HG02870 (cell line): ENCODE data around the gene RHNO1.
"Not testable (repeated sequence)": the region's sequence is repeated elsewhere in the genome, so short reads cannot be mapped to it uniquely, and the experiment has no call there.

Experiments
- ATAC-seq: cut with Tn5 transposase; IDR thresholded peaks from one replicate; pipeline ENCODE4 v1.9.1; 2021; ENCODE audit warnings: mild to moderate bottlenecking, moderate library complexity; ENCODE audit not compliant: unreplicated experiment

The RHNO1 gene

DNA sequence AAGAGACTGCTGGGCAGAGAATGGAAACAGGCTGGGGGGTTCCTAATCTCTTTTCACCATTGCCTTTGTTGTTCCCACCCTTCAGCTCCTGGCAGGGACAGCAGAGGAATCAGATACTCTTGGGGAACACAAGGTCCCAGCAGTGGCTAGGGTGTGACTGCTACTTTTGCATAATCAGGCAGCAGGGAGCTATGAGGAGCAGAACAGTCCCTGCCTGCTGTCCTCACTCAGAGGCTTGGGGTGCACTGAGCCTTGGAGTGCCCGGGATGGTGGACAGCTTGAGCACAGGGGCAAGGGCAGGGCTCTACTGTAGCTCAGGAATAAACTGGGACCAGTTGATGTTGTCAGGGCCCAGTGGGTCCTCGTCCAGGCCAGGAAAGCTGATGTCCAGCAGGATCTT is 18.7 kb upstream of the RHNO1 start:
- no peak for ATAC-seq

DNA sequence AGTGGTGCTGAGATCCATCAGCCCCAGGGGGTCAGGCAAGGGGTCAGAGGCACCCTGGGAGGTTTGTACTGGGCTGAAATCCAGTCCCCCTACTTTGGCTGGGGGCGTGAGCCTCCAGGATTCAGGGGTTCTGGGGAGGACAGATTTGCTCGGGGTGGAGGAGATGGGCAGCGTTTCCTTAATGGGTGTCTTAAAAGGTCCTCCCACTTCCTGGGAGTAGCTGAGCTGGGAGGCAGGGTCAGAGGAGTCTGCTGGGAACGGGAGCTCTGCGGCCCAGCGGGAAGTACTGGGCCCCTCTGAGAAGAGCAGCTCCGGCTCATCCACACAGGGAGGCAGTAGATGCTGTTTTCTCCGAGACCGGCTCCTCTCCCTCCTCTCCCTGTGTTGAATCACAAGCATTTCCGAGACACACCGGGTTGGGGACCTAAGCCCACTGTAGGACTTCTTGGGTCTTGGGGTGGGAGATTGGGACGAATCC is 18.0 kb upstream of the RHNO1 start:
- ATAC-seq, result no peak

DNA sequence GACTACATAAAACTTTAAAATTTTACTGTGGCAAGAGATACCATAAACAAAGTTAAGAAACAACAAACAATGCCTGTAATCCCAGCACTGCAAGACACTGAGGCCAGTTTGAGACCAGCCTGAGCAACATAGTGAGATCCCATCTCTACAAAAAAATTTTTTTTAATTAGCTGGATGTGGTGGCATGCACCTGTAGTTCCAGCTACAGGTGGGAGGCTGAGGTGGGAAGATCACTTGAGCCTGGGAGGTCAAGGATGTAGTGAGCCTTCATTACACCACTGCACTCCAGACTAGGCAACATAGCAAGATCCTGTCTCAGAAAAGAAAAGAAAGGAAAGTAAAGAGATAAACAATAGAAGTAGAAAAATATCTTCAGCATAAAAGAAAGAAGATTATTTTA is 16.9 kb upstream of the RHNO1 start:
- no peak for ATAC-seq

DNA sequence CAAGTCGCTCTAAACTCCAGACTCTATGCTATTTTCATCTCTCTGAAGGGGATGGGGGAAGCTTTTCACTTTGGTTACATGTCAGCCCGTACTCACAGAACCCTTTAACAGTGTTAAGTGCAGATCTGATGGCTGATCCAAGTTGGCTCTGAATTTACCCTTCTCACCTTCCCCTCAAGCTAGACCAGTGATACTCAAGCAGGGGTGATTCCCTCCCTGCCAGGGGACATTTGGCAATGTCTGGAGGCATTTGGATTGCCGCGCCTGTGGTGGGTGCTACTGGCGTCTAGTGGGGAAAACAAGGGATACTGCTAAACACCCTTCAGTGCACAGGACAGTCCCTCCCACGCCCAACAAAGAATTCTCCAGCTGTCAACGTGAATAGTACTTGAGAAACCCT is 14.1 kb upstream of the RHNO1 start:
- no peak for ATAC-seq

DNA sequence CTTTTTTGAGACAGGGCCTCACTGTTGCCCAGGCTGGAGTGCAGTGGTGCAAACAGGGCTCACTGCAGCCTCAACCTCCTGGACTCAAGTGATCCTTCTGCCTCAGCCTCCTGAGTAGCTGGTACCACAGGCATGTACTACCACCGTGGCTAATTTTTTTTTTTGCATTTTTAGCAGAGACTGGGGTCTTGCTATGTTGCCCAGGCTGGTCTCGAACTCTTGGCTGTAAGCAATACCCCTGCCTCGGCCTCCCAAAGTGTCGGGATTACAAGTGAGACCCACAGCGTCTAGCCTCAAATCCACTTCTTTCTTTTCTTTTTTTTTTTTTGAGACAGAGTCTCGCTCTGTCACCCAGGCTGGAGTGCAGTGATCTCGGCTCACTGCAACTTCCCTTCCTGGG is 13.6 kb upstream of the RHNO1 start:
- ATAC-seq, result not testable (repeated sequence)

DNA sequence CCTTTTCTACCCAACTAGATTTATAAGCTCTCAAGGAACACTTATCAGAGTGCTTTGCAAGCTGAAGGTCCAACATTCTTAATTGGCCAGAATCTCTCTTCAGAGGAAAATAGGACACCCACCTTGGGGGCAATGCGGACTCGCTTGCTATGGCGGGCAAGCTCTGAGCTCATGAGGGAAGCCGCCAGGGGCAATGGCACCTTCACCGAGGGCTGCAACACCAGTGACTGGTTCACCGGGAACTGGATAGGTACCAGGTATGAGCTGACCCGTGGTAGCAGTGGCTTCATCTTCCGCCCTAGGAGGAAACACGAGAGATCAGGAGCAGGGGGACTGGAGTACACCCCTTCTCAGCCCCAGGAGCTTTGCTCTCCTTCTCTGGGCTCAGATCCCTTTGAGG is 12.8 kb upstream of the RHNO1 start:
- ATAC-seq, result no peak

DNA sequence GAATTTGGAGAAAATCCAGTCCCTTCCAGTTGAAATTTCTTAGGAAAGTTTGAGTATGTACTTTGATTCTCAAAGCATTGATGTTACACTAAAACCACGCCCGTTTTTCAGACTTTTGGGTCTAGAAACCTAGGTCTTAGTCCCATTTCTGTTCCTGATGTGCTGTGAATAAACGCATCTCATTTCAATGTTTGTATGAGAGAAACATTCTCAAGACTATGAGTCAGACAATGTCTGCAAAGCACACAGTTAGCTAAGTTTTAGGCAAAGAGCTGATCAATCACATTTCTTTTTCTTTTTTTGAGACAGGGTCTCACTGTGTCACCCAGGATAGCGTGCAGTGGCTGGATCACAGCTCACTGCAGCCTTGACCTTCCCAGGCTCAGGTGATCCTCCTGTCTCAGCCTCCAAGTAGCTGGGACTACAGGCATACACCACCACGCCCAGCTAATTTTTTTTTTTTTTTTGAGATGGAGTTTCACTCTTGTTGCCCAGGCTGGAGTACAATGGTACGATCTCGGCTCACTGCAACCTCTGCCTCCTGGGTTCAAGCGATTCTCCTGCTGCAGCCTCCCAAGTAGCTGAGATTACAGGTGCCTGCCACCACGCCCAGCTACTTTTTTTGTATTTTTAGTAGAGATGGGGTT is 7.9 kb upstream of the RHNO1 start:
- not testable (repeated sequence) for ATAC-seq

DNA sequence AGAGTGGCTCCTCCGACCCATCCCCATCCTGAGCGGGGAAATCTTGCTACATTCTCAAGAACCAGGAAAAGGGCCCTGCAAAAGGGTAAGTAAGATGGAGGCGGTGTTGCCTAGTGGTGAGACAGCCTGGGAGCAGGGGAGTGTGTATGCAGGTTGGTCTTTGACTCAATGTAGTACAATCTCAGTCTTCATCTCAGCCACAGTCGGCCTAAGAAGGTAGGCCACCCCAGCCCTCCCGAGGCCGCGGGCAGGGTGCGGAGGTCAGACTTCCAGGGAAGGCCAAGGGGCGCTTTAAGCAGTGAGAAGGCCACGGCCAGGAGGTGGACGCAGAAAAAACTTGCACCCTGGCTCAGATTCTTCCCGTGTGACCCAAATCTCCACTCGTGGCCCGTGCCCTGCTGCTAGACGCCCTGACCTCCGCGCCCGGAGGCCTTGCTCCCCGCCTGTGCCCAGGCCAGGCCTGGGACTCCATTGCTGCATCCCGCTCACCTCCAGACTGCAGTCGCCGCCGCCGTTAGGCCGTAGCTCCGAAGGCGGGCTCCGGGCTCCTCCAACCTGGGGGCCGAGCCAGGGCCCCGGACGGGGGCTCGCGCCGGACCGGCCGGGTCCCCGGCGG is 484 bp upstream of the RHNO1 start:
- peak; percentile 21 for ATAC-seq

DNA sequence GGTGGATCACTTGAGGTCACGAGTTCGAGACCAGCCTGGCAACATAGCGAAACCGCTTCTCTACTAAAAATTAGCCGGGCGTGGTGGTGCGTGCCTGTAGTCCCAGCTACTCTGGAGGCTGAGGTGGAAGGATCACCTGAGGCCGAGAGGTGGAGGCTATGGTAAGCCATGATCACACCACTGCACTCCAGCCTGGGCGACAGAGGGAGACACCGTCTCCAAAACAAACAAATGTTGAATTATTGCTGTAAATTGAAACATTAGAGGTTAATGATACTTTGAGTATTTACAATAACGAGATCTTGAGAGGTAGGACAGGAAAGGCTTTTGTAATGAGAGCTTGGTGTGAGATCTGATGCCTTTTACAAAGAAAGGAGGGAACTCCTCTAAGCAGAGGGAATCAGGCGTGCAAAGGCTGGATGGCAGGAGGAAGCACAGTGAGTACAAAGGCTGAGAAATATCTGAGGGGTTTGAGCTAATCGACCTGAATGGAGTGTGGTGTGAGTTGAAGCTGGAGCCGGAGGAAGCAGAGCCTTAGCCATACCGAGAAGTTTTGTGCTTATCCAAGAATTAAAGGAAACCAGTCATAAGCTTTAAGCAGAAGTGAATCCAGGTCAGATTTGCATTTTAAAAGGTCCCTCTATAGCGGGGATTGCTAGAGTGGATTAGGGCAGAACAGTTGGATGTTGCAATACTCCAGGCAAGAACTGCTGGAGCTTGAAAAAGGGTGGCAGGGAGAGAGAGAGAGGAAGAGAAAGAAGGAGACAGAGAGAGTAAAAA is 1.1 kb downstream of the RHNO1 start:
- ATAC-seq, result no peak

DNA sequence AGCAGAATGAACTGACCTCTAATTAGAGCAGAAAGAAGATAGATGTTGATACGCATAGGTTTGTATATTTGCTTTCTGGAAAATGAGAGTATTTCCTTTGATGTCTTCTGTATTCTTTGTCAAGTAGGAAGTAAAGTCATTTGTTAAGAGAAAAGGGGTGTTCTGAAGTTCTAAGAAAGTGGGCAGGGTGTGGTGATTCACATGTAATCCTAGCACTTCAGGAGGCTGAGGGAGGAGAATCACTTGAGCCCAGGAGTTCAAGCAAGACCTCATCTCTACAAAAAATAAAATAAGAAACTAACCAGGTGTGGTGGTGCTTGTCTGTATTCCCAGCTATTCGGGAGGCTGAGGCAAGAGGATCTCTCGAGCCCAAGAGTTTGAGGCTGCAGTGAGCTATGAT is 2.8 kb downstream of the RHNO1 start:
- ATAC-seq, result no peak

DNA sequence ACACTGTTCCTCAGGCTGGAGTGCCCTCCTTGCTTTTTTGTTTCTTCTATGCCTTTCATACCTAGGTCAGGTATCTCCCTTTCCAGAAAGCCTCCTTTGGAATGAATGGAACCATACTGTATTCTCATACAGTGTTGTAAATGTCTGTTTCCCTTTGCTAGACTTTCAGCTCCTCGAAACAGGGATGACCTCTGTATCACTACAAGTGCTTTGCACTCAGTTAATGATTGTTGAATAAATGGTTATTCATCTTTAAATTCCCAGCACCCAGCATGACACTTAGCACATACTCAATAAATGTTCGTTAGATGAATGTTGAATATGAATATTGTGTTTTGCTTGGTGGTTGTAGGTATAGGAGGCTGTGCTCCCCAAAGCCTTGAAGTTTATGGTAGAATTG is 7.8 kb downstream of the RHNO1 start:
- no peak for ATAC-seq

DNA sequence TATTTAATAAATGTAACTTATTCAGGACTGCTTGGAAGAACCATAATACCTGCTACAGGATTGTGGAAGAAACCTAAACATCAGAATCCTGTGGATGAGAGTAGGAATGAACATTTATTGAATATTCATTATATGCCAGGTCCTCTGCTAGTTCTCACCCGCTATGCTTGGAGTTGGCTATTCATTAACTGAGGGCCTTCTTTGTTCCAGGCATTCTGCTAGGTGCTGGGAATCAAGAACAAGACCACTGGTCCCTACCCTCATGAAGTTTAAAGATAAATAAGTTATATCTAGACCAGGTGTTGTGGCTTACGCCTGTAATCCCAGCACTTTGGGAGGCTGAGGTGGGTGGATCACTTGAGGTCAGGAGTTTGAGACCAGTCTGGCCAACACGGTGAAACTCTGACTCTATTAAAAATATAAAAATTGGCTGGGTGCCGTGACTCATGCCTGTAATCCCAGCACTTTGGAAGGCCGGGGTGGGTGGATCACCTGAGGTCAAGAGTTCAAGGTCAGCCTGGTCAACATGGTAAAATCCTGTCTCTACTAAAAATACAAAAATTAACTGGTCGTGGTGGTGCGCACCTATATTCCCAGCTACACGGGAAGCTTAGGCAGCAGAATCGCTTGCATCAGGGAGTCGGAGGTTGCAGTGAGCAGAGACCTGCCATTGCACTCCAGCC is 9.9 kb downstream of the RHNO1 start:
- no peak for ATAC-seq

DNA sequence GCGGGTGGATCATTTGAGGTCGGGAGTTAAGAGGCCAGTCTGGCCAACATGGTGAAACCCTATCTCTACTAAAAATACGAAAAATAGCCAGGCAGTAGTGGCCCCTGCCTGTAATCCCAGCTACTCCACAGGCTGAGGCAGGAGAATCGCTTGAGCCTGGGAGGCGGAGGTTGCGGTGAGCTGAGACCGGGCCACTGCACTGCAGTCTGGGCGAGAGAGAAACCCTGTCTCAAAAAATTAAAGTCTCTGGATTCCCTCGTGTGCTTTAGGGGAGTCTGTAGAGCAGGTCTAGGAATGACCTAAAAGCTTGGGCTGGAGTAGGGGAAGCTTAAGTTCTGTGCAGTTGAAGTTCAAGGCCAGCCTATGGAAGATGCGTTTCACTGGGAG is 13.0 kb downstream of the RHNO1 start:
- no peak for ATAC-seq

DNA sequence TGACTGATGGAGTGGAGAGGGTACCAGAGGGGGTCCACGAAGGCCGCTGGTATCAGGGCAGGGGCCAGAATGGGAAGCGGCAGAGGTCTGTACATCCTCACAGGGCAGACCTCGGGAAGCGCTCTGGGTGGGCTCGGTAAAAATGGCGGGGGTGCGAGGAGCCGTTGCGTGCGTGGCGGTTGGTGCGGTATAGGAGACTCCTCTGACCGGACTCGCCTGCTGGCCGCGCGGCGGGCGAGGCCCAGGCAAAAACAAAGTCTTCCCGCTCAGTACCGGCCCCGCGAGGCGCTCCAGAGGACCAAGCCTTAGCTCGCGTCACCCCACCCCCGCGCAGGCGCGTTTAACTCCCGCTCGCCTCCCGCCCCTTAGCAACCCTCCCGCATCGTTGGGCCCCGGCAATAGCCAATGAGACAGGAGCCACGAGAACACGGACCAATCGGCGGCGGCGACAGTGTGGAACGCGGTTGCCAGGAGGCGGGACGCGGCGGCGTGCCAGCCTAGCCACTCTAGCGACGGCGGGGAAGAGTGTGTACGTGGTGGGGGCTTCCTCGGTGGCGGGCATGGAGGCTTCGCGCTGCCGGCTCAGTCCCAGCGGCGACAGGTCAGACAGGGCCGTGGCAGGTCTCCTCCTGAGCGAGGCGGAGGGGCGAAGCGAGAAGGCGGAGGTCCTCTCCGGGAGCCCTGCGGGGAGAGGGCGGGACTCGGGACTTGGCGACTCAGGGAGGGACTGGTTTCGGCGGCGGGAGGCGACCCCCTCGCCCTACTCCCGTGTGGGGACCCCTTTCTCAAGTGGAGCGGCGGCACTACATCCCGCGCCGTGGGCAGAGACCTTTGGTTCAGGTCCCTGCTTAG is 13.6 kb downstream of the RHNO1 start, which contains the start of gene TULP3:
Gene TULP3 (plus strand): TSS at position 504 of the 852 bp plus-strand sequence. CDS start 57 bp downstream, at position 561.
- ATAC-seq, result peak; percentile 95

DNA sequence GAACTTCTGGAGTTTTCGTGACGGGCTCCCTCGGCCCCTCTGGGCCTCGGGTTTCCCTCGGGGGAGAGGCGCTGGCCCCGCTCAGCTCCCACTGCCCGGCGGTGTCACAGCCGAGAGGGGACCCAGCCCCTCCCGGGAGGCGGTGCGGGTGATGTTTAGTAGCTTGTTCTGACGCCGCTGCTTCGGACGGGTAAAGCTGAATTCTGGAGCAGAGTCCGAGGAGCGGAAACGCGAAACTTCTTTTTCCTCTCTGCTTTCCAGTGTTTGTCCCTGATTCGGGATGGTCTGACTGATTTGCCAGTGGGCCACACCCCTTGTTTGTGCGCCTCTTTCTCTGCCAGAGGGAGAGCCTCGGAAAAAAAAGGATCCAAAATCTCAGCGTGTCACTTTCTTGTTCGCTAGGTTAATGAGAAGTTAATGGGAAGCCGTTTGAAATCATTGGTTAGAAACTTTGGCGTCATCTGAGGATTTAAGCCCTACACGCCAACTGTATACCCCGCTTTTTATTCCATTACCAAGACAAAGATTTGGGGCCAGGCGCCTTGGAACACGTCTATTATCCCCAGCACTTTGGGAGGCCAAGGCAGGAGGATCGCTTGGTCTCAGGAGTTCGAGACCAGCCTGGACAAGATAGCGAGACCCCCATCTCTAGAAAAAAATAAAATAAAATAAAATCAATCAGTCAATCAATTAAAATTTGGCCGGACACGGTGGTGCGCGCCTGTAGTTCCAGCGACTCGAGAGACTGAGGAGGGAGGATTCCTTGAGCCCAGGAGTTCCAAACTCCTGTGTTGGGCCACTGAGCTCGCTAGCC is 14.4 kb downstream of the RHNO1 start:
- ATAC-seq, result peak; percentile 14

DNA sequence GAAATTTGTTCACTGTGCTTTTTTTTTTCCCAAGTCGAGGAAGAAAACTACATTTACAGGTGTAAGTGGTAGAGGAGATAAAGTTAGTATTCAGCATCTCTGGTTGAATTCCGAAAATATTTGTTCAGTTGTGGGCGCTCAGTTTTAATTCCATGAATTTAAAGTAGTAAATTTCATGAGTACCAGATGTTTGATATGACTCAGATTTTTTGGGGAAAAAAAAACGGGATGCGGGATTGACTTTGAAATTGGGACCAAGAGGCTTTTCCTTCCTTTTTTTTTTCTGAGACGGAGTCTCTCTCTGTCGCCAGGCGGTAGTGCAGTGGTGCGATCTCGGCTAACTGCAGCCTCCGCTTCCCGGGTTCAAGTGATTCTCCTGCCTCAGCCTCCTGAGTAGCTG is 15.2 kb downstream of the RHNO1 start:
- no peak for ATAC-seq

DNA sequence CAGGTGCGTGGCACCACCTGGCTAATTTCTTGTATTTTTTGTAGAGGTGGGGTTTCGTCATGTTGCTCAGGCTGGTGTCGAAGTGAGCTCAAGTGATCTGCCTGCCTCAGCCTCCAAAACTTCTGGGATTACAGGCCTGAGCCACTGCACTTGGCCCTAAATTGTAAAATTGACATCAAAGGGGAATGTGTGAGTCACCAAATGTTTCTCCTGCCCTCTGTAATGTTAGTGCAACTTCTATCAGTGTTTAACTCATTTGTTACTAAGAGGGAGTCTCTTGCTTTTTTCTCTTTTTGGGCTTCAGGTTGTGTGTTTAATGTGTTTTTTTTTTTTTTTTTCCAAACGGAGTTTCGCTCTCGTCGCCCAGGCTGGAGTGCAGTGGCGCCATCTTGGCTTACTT is 16.0 kb downstream of the RHNO1 start:
- no peak for ATAC-seq

DNA sequence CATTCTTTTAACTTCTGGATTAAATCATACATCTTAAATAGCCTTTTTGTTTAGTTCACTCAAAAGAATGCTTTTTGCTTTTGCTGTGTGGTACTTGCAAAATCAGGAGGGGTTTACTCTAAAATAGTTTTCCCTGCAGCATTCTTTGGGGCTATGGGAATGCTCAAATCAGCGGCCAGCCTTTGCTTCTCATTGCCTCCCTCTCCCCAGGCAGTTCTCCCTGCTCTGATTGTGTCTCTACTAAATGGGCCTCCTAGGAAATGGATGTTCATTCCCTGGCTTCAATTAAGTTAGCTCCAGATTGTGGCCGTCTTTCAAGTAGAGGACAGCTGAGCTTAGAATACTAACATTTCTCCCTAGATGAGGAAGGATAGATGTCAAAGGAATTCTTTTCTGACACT is 18.0 kb downstream of the RHNO1 start:
- no peak for ATAC-seq

DNA sequence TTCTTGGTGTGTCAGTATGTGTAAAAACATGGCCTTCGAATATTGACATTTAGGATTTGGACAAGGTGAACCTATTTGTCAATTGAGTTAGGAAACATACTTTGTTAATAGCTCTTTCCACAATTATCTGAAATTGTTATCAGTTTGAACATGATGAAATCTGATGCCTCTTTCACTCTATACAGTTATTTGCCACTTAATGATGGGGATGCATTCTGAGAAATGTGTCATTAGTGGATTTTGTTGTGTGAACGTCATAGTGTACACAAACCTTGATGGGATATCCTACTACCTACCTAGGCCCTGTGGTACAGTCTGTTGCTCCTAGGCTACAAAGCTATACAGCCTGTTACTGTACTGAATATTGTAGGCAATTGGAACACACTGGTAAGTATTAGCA is 18.5 kb downstream of the RHNO1 start:
- no peak for ATAC-seq

DNA sequence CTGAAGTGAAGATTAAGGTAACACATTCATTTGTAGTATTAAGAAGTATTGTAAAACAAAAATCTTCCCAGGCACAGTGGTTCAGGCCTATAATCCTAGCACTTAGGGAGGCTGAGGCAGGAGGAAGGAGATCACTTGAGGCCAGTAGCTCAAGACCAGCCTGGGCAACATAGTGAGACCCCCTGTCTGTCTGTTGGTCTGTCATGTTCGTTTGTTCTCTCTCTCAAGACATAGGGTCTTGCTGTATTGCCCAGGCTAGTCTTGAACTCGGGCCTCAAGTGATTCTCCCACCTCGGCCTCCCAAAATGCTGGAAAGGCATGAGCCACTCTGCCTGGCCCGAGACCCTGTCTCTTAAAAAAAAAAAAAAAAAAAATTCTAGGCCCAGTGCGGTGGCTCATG is 20.4 kb downstream of the RHNO1 start:
- no peak for ATAC-seq
